Measurements from ENCODE around the gene KCNS3. TPM values are rescaled to one million over a fixed set of nuclear protein-coding genes. Genes with fewer than 3 reads are reported as not detected.

KCNS3 gene
- total and polyA plus RNA-seq, 9 of the 15 experiments (the other 6 are each of a cell fraction or from before 2014, with no cell fraction given) = 0.01 to 0.75 (median 0.25) TPM

GRCh38 chr2:17878281-17879136 lies at the start of gene KCNS3 (continued):
- TF ChIP-seq CREB5 (CRISPR knock-in tag; IDR thresholded peaks at IDR 0.05) (no peak), ZNF449 (CRISPR knock-in tag; IDR thresholded peaks at IDR 0.05) (no peak), ZBTB33 (CRISPR knock-in tag; IDR thresholded peaks at IDR 0.05) (no peak), HDAC1 (IDR thresholded peaks at IDR 0.05) (no peak), ZFX (CRISPR knock-in tag; IDR thresholded peaks at IDR 0.05) (peak; percentile 62), SIN3A (IDR thresholded peaks at IDR 0.05; ENCODE audit: borderline replicate concordance in 2 of 2, control insufficient read depth in 1 of 2, low read depth in 2 of 2, low read length in 2 of 2) (no peak), RB1 (IDR thresholded peaks at IDR 0.05; ENCODE audit: low read depth) (peak; percentile 32; the same call in 1 of the 2 replicates), SMARCC2 (IDR thresholded peaks at IDR 0.05; ENCODE audit: low read depth) (no peak), SMARCA5 (IDR thresholded peaks at IDR 0.05) (no peak), E4F1 (CRISPR knock-in tag; IDR thresholded peaks at IDR 0.05; ENCODE audit: borderline replicate concordance) (no peak), PHF8 (IDR thresholded peaks at IDR 0.05; ENCODE audit: borderline replicate concordance, low read length) (peak; percentile 44; the same call in 1 of the 2 replicates), ZEB2 (IDR thresholded peaks at IDR 0.05) (no peak)
